Endometrial microvascular endothelial cells (primary cell): ENCODE results near the gene GIT2. TPM values are rescaled to one million over a fixed set of nuclear protein-coding genes. Genes with fewer than 3 reads are reported as not detected.
"Not testable (repeated sequence)": the region's sequence is repeated elsewhere in the genome, so short reads cannot be mapped to it uniquely, and the experiment has no call there.

ENCODE experiments used
- in situ Hi-C: cut with HindIII; loops from 2 replicates; pipeline ENCODE4 v1.10.0; 2017; ENCODE audit warnings: low sequenced_read_pairs, low pct_unique_long_range_greater_than_20kb; ENCODE audit errors: inconsistent ontology term
- total RNA-seq: library from RNA; depleted of rRNA; stranded (reverse); fragments of >200 nt; gene quantifications from one replicate; pipeline ENCODE4 v1.2.3, GENCODE V29; 2015; ENCODE audit errors: inconsistent ontology term

Gene GIT2
- total RNA-seq, 1 donor from 2014 or later = 39.9 TPM

GRCh38 chr12:109902891-109903418 is 93.2 kb downstream of the GIT2 start:
- in situ Hi-C loops = no loop called here

- in situ Hi-C loops = no loop called here
Measured at GRCh38 chr12:109900752-109901580, 95.2 kb downstream of the GIT2 start.

GRCh38 chr12:109899783-109900751 is 96.1 kb downstream of the GIT2 start, which contains the start of gene TCHP:
TSS of gene TCHP (plus strand) at chr12:109900274. CDS start at chr12:109903027, 2,753 bp downstream.
- in situ Hi-C loops = no loop called here

GRCh38 chr12:109899345-109899744 is 96.8 kb downstream of the GIT2 start:
- in situ Hi-C loops = not testable (repeated sequence)

- in situ Hi-C loops = no loop called here
Measured at GRCh38 chr12:109897029-109897428, 99.1 kb downstream of the GIT2 start.

GRCh38 chr12:109896188-109896587 is 100.0 kb downstream of the GIT2 start:
- in situ Hi-C loops = no loop called here

- in situ Hi-C loops = no loop called here
Measured at GRCh38 chr12:109894939-109895338, 101.2 kb downstream of the GIT2 start.

GRCh38 chr12:109893261-109893995 is 102.7 kb downstream of the GIT2 start:
- in situ Hi-C loops = no loop called here

- in situ Hi-C loops = no loop called here
Measured at GRCh38 chr12:109892748-109893147, 103.4 kb downstream of the GIT2 start.

GRCh38 chr12:109892165-109892715 is 103.9 kb downstream of the GIT2 start:
- in situ Hi-C loops = no loop called here

GRCh38 chr12:109891731-109892130 is 104.4 kb downstream of the GIT2 start:
- in situ Hi-C loops = not testable (repeated sequence)

GRCh38 chr12:109890620-109891170 is 105.5 kb downstream of the GIT2 start:
- in situ Hi-C loops = no loop called here

GRCh38 chr12:109888179-109889020 is 107.8 kb downstream of the GIT2 start:
- in situ Hi-C loops = no loop called here

- in situ Hi-C loops = no loop called here
Measured at GRCh38 chr12:109885616-109886015, 110.6 kb downstream of the GIT2 start.

GRCh38 chr12:109883461-109883860 is 112.7 kb downstream of the GIT2 start:
- in situ Hi-C loops = no loop called here

- in situ Hi-C loops = no loop called here
Measured at GRCh38 chr12:109881752-109882151, 114.4 kb downstream of the GIT2 start.

GRCh38 chr12:109880938-109881337 is 115.2 kb downstream of the GIT2 start:
- in situ Hi-C loops = no loop called here
